HepG2 (cell line): ENCODE measurements around the gene BICDL2. TPM values are rescaled to one million over a fixed set of nuclear protein-coding genes. Genes with fewer than 3 reads are reported as not detected.

Experiments
- KAT7 ChIP-seq: IDR thresholded peaks from 2 replicates; pipeline ENCODE4 v1.6.1; 2018; ENCODE audit warnings: borderline replicate concordance, missing compliant biosample characterization
- KLF15 ChIP-seq: sonication (generic); formaldehyde crosslinking; IDR thresholded peaks from 2 replicates; pipeline ENCODE4 v1.8.1; 2023; ENCODE audit warnings: borderline replicate concordance, mild to moderate bottlenecking, inconsistent platforms, missing genetic modification reagents, mixed read lengths
- KMT2B ChIP-seq: IDR thresholded peaks from 2 replicates; pipeline ENCODE4 v1.6.1; 2016; ENCODE audit warnings: missing genetic modification reagents, missing compliant biosample characterization
- LRRFIP1 ChIP-seq: sonication (generic); formaldehyde crosslinking; conservative IDR thresholded peaks from 2 replicates; pipeline ENCODE4 v1.4.0; 2020; ENCODE audit warnings: missing genetic modification reagents
- NFYB ChIP-seq: sonication (generic); formaldehyde crosslinking; IDR thresholded peaks from 2 replicates; pipeline ENCODE4 v1.4.0; 2020; ENCODE audit warnings: missing genetic modification reagents
- PAX8 ChIP-seq: sonication (generic); formaldehyde crosslinking; IDR thresholded peaks from 2 replicates; pipeline ENCODE4 v1.8.0; 2022; ENCODE audit warnings: mild to moderate bottlenecking, missing genetic modification reagents, borderline replicate concordance
- PLRG1 ChIP-seq: fragments of 450-650 bp; conservative IDR thresholded peaks from 2 replicates; pipeline ENCODE4 v1.6.1; 2016
- ZNF160 ChIP-seq: sonication (generic); formaldehyde crosslinking; IDR thresholded peaks from 2 replicates; pipeline ENCODE4 v1.8.0; 2022; ENCODE audit warnings: mild to moderate bottlenecking, inconsistent platforms, missing genetic modification reagents
- ZNF230 ChIP-seq: sonication (generic); formaldehyde crosslinking; IDR thresholded peaks from 2 replicates; pipeline ENCODE4 v1.4.0; 2020; ENCODE audit warnings: mild to moderate bottlenecking, missing genetic modification reagents
- ZNF549 ChIP-seq: sonication (generic); formaldehyde crosslinking; IDR thresholded peaks from 2 replicates; pipeline ENCODE4 v1.5.0; 2020; ENCODE audit warnings: missing genetic modification reagents
- ZNF644 ChIP-seq: IDR thresholded peaks from 2 replicates; pipeline ENCODE4 v1.6.1; 2016; ENCODE audit warnings: low read depth
- polyA plus RNA-seq, 8 experiments: library from polyadenylated mRNA; depleted of rRNA in 3 of 8; stranded (reverse) in 7 of 8; unstranded in 1 of 8; fragments of >200 nt; fragmentation: Illumina TruSeq in 4 of 8; extraction: Trizol in 4 of 8; gene quantifications; 2 replicates each; pipeline versions ENCODE4 v1.2.1 to v1.2.3, GENCODE V29; 2011 to 2016; ENCODE audit warnings: low read depth in 4 of 8, missing spikeins in 1 of 8, mixed read lengths in 1 of 8; ENCODE audit not compliant: insufficient read depth in 1 of 8
- total RNA-seq, 5 experiments: library from RNA; depleted of rRNA; stranded (reverse); fragments of >200 nt; fragmentation: Illumina TruSeq; extraction: Trizol; gene quantifications; 2 replicates each; pipeline ENCODE4 v1.2.3, GENCODE V29; 2016; ENCODE audit warnings: low read depth in 1 of 5
- TF ChIP-seq, protein P1 (sequence below): sonication (generic); formaldehyde crosslinking; conservative IDR thresholded peaks from 2 replicates; pipeline ENCODE4 v1.8.0; 2022; ENCODE audit warnings: low read depth, missing genetic modification reagents
- TF ChIP-seq, protein P2 (sequence below): sonication (generic); formaldehyde crosslinking; IDR thresholded peaks from 2 replicates; pipeline ENCODE4 v1.8.1; 2023; ENCODE audit warnings: mild to moderate bottlenecking, missing genetic modification reagents
- TF ChIP-seq, protein P3 (sequence below): sonication (generic); formaldehyde crosslinking; IDR thresholded peaks from 2 replicates; pipeline ENCODE4 v1.5.0; 2020; ENCODE audit warnings: mild to moderate bottlenecking, missing genetic modification reagents, borderline replicate concordance
- TF ChIP-seq, protein P4 (sequence below): sonication (generic); formaldehyde crosslinking; IDR thresholded peaks from 2 replicates; pipeline ENCODE4 v1.4.0; 2020; ENCODE audit warnings: missing genetic modification reagents

The BICDL2 gene
- total and polyA plus RNA-seq, 2 of the 13 experiments (the other 11 are each of a cell fraction or from before 2014, with no cell fraction given) = 0.12 TPM; not detected in 1

GRCh38 chr16:2980227-2981176, 56.2 kb downstream of the BICDL2 start, which contains the start of gene PKMYT1 (continued):
- TF ChIP-seq LRRFIP1 (CRISPR knock-in tag) = no peak
- TF ChIP-seq PLRG1 = no peak
- TF ChIP-seq, protein P1, sequence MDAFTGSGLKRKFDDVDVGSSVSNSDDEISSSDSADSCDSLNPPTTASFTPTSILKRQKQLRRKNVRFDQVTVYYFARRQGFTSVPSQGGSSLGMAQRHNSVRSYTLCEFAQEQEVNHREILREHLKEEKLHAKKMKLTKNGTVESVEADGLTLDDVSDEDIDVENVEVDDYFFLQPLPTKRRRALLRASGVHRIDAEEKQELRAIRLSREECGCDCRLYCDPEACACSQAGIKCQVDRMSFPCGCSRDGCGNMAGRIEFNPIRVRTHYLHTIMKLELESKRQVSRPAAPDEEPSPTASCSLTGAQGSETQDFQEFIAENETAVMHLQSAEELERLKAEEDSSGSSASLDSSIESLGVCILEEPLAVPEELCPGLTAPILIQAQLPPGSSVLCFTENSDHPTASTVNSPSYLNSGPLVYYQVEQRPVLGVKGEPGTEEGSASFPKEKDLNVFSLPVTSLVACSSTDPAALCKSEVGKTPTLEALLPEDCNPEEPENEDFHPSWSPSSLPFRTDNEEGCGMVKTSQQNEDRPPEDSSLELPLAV (CRISPR knock-in tag) = no peak
- TF ChIP-seq ZNF644 (CRISPR knock-in tag) = no peak
- TF ChIP-seq ZNF230 = no peak
- no peak; the same call in 1 of the 2 replicates for TF ChIP-seq KAT7 (CRISPR knock-in tag)
- TF ChIP-seq KMT2B (CRISPR knock-in tag) = no peak; the same call in 1 of the 2 replicates
- TF ChIP-seq KLF15 (CRISPR knock-in tag) = no peak
- TF ChIP-seq ZNF549 = no peak
- no peak for TF ChIP-seq ZNF160 (CRISPR knock-in tag)
- TF ChIP-seq NFYB (CRISPR knock-in tag) = peak; percentile 63
- TF ChIP-seq, protein P2, sequence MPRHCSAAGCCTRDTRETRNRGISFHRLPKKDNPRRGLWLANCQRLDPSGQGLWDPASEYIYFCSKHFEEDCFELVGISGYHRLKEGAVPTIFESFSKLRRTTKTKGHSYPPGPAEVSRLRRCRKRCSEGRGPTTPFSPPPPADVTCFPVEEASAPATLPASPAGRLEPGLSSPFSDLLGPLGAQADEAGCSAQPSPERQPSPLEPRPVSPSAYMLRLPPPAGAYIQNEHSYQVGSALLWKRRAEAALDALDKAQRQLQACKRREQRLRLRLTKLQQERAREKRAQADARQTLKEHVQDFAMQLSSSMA (CRISPR knock-in tag) = no peak; the same call in 1 of the 2 replicates
- TF ChIP-seq, protein P3, sequence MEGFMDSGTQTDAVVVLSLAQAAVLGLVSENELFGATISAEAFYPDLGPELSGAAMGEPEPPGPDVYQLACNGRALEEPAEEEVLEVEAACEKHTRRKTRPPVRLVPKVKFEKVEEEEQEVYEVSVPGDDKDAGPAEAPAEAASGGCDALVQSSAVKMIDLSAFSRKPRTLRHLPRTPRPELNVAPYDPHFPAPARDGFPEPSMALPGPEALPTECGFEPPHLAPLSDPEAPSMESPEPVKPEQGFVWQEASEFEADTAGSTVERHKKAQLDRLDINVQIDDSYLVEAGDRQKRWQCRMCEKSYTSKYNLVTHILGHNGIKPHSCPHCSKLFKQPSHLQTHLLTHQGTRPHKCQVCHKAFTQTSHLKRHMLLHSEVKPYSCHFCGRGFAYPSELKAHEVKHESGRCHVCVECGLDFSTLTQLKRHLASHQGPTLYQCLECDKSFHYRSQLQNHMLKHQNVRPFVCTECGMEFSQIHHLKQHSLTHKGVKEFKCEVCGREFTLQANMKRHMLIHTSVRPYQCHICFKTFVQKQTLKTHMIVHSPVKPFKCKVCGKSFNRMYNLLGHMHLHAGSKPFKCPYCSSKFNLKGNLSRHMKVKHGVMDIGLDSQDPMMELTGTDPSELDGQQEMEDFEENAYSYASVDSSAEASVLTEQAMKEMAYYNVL = peak; percentile 39; the same call in 1 of the 2 replicates
- TF ChIP-seq, protein P4, sequence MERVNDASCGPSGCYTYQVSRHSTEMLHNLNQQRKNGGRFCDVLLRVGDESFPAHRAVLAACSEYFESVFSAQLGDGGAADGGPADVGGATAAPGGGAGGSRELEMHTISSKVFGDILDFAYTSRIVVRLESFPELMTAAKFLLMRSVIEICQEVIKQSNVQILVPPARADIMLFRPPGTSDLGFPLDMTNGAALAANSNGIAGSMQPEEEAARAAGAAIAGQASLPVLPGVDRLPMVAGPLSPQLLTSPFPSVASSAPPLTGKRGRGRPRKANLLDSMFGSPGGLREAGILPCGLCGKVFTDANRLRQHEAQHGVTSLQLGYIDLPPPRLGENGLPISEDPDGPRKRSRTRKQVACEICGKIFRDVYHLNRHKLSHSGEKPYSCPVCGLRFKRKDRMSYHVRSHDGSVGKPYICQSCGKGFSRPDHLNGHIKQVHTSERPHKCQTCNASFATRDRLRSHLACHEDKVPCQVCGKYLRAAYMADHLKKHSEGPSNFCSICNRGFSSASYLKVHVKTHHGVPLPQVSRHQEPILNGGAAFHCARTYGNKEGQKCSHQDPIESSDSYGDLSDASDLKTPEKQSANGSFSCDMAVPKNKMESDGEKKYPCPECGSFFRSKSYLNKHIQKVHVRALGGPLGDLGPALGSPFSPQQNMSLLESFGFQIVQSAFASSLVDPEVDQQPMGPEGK (CRISPR knock-in tag) = peak; percentile 42; the same call in 1 of the 2 replicates
- no peak for TF ChIP-seq PAX8
